HG03139 (cell line): ENCODE measurements around the gene AURKA.

ENCODE experiments used
- ATAC-seq: cut with Tn5 transposase; IDR thresholded peaks from one replicate; pipeline ENCODE4 v1.9.1; 2021; ENCODE audit not compliant: unreplicated experiment

The AURKA gene

DNA sequence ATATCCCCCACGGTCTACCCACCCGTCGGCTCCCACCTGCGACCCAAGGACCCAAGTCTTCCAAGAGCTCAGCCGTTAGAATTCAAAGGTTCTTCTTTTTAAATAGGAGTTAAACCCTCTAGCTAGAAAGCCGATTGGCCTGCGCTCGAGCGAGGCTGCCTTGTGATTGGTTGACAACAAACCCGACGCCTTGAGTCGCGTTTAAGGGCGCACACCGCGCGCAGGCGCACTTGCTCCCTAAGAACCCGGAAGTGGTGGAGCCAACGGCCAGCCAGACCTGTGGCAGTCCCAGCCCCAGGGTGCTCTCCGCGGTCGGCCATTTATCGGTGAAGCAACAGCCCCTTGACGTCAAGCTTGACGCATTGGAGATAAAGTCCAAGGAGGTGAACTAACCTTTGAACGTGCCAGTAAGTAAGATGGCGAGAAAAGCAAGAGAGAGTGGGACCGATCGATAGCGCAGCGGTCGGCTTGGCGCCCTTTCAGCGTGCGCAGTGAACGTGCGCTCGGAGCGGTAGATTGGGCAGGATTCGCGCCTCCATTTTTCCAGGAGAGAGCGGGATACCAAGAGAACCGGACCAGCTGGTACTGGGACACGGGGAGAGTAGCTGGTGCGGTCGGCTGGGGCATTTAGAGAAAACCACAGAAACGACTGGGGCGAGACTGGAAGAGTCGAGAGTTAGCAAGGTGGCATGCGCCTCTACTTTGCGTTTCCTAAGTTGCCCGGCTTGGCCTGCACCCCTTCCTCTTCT, at the start of gene AURKA, which contains the start of gene CSTF1:
TSS of gene AURKA (minus strand) at position 84 of the 749 bp plus-strand sequence. CDS start 4,018 bp downstream, outside the sequence.
TSS of gene CSTF1 (plus strand) at position 514 of the 749 bp plus-strand sequence. CDS start 2,908 bp downstream, outside the sequence.
- peak; percentile 87 for ATAC-seq

DNA sequence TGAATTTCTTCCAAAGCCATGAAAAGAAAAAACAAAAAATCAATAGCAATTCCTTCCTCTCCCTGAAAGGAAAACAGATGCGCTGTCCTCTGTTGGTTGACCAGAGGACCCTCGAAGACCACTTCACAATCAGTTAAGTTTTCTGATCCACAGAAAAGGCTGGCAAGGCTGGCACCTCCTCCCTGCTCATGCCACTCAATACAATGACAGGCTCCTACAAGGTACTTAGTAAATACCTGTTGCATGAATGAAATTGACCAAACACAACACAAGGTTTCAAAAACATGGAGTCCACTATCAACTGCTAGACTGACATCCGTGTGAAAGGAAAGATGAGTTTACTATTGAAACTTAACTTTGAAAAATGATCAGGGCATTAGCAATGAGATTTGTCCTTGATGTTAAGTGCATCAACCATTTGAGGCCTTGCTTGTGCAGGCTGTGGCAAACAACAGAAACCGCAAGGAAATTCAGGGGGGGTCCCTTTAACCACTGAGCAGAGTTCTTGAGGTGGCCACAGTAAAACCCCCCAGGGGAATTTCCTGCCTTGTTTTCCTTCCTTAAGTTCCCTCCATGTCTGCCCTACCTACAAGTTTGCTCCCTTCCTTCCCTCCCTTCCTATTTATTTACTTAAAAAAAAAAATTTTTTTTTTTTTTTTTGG, 48.5 kb upstream of the AURKA start:
- peak; percentile 57 for ATAC-seq

DNA sequence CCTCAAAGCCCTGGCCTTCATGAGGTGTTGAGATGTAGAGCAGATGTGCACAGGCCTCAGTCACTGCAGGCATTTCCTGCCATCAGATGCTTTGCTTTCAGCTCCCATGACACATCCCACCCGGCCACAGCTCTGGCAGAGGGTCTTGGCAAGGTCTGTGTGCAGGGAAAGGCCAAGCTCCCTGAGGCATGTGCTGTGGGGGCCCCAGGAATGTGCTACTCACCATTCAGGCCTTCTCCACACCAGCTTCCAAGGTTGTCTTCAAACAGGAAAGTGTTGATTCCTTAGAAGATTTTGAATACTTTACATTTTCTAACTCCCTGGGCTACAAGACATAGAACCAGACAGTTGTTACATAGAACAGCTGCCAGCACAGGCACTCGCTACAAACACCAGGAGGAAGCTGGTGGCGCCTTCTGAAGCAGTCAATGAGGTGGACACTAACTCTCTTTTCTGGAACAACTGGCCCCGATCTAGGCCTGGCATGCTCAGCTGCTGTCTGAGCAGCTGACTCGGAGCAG, 47.8 kb upstream of the AURKA start:
- no peak for ATAC-seq

DNA sequence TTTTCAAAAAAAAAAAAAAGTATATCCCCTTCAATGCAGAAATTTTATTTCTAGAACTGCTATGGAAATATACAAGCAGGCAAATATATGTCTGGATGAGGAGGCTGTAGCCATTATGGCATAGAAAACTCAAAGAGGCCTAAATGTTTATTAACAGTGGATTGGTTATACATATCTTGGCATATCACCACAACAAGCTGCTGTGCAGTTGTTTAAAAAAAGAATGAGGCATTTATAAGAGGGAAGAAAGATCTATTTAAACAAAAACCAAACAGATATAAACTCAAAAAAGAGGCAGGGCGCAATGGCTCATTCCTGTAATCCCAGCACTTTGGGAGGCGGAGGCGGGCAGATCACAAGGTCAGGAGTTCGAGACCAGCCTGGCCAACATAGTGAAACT, 46.3 kb upstream of the AURKA start:
- ATAC-seq: no peak

DNA sequence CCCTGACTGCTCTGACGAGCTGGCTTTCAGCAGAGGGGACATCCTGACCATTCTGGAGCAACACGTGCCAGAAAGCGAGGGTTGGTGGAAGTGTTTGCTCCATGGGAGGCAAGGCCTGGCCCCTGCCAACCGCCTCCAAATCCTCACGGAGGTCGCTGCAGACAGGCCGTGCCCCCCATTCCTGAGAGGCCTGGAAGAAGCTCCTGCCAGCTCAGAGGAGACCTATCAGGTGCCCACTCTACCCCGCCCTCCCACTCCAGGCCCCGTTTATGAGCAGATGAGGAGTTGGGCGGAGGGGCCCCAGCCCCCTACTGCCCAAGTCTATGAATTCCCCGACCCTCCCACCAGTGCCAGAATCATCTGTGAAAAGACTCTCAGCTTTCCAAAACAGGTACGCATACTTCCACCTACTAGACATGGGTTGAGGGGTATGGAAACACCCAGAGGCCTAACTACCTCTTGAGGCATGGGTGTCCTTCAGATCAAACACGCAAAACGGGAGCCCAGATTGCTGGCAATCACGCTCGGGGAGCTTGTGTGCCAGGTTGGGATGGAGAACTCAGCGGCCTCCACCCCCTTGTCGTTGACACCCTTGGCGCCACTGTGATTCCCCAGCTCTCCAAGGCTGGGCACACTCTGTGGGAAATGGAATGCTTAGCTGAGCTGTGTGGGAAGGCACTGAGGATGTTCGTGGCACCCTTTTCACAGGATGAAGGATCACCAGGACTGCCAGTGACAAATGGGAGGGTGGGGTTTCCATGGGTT, 45.4 kb upstream of the AURKA start:
- no peak for ATAC-seq

DNA sequence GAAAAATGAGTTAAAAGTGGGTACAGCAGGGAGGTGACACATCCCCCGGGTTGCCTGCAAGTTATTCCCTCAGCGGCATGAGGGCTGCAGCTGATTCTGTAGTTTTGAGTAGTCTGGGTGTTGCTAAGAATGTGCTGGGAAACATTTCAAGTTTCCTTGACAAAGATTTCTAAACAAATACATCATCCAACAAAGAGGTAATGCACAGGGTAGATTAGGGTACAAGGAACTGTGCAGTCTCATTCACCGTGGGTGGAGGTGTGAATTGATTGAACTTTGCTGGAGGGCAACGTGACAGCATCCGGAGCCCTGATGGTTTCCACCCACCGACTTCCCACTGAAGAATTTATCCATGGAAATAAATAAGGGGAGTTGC, 41.9 kb upstream of the AURKA start:
- ATAC-seq: no peak

DNA sequence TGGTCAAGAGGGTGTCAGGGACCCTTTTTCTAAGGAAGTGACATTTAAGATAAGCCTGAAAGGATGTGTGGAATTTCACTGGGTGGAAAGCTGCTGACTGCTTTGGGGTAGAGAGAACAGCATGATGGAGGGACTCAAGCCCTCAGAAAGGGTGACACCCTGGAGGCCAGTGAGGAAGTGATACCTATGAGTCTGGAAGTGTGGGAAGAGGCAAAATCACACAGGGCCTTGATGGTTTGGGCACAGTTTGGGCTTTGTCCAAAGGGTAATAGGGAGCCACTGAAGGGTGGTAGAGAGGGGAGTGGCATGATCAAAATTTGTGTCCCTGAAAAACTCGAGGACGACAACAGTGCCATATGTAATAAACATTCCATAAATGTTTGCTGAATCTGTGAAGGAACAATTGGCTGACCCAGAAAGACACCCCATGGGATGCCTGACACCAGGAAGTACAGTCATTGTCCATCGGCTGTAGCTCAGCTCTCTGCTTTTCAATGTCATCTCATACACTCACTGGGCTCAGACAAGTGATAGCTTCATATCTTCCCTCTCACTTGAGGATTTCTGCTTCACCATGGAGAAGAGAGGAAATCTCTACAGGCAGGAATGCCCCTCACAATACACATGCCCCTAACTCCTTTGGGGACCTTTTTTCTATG, 41.3 kb upstream of the AURKA start:
- ATAC-seq: no peak

DNA sequence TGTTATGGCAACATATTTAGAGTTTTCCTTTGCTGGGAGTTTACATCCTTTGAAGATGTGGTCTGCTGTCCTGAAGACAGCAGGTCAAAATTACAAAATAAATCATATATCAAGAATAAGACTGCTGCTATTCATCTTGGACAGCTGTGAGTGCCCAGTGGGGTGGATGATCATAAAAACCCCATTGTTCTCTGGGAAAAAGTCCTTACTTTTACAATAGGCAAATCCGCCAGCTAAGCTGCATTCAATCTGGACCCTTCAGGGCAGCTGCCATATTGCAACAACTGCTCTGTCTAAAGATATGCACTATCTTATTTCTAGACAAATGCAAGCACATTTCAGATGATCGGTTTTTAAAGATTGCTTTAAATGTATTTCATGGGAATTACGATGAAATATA, 39.5 kb upstream of the AURKA start:
- ATAC-seq: no peak

DNA sequence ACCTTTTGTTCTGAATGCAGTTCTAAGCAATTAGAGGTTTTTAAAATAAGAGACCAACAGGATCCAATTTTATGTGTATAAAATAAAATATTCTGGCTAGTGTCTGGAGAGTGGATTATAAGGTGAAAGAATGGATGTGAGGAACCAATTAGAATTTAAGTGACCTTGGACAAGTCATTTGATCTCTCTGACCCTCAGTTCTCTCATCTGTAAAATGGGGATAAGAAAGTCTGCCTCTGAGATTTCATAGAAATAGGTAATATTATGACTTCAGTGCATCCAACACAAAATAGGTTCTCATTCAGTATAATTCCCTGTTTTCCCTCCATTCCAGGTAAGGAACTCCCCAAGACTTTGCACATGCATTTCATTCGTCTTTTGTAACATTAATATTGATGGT, 38.9 kb upstream of the AURKA start:
- no peak for ATAC-seq

DNA sequence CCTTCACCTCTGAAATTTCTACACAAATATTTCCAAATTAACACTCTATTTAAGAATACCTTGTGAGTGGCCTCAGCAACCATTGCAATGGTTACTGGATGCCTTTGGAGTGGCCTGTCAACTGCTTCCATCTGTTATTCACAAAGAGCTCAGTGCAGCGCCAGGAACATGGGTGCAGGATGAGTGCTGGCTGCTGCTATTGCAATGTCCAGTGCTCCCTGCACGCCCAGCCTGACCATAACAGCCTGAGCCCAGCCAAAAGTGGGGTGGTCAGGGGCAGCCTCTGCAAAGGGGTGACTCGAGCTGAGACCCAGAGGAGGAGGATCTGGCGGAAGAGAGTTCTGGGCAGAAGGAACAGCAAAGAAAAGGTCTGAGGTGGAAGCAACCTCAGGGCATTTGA, 38.4 kb upstream of the AURKA start:
- no peak for ATAC-seq

DNA sequence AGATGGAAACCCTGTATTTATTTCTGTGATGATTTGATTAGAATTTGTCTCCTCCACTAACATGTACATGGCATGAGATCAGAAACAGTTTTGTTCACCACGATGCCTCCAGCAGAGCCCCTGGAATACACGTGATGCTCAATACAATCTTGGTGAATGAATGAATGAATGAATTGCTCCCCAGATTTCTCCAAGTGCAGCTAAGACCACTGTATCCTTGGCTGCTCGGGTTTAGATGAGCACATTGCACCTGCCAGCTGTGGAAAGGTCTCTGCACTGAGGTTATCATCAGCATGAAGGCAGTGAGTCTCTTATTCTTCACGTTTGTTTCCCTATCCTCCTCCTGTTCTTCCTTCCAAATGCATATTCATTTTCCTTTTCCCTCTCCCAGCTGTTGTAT, 37.9 kb upstream of the AURKA start:
- ATAC-seq: no peak

DNA sequence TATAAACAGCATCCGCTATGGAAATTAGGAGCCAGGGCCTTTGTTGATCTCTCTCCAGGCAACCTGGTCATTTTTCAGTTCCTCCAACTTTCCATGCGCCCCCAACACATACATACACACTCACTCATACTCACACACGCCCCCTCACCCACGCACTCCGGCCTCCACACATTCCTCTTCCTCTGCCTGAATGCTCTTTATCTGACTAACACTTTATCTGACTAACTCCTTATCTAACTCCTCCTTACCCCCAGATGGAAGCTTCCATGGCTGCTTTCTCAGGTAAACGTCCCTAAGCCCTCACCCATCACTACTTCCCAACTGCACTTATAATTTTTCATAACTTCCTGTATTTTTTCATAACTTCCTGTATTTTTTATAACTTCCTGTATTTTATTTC, 37.5 kb upstream of the AURKA start:
- no peak for ATAC-seq

DNA sequence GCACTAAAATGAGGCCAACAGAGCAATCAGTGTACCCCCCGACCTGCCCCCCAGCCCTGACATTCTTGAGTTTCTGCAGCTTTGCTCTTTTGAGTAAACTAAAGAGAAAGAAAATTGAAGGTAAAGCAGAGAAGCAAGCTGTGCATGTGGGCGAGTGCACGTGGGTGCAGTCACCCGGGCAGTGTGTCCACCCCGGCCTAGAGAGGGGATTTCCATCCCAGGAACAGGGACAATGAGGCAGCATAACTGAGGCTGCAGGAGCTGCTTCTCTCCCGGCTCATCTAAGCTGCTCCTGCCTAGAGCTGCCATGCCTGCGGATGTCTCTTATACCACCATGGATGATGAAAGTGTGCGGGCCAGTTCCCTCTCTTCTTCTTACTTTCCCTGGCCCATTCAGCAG, 36.9 kb upstream of the AURKA start:
- no peak for ATAC-seq

DNA sequence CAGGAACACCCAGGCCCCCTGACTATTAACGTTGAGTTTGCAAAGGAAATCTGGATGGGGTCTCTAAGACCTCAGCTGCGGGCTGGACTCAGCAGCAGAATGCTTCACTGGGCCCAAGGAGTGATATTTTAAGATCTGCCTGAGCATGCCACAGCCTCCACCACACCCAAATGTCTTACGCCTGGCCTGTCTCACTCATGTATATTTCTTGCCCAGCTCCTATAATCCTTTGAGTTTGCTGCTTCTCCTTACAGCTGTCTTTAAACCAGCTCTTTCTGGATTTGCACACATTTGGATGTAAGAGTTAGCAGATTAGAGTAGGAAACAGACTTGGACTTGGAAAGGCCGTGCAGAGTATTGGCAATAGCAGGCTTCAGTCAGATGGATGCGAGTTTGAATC, 36.4 kb upstream of the AURKA start:
- no peak for ATAC-seq

DNA sequence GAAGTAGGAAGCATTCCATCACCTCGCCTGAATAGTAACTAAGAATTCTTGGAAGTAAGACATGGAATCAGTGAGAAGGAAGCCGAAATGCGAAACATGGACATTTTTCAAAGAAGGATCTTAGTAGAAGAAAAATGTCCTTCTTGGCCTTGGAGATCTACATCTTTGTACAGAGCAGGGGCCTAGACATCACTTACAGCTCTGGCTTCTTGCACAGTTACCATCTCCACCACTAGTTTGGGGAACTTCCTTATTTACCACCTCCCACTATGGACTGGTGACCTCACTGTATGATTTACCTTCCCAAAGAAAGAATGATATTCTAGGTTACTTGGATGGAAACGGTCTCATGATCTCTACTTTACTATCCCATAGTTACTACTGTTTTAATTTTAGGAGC, 35.8 kb upstream of the AURKA start:
- no peak for ATAC-seq

DNA sequence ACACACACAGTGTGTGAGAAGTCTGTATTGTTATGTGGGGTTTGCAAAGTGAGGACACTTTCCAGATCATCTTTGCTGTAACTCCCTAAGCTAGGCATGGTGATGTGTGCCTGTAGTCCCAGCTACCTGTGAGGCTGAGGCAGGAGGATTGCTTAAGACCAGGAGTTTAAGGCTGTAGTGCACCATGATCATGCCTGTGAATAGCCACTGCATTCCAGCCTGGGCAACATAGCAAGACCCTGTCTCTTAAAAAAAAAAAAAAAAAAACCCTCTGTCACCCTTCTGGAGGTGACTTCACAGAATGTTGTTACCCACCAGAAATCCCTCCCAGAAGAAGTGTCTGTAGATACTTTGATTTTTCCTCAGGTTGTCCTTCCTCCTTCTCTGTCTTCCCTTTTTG, 34.9 kb upstream of the AURKA start:
- ATAC-seq: no peak

DNA sequence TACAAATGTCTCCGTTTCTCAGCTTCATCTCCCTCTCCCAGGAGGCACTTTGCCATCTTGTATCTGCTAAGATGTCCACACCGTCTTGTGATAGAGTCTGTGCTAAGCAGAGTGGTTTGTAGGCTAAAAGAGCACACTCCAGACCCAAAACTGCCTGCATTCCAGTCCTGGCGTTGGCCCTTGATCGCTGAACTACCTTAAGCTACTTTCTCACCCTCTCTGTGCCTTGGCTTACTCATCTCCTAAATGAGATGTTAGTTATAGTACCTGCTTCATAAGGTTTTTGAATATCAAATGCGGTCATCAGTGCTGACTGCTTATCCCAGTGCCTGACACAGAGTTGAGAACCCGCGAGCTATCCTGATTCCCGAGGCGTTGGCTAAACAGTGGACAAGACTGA, 34.0 kb upstream of the AURKA start:
- no peak for ATAC-seq

DNA sequence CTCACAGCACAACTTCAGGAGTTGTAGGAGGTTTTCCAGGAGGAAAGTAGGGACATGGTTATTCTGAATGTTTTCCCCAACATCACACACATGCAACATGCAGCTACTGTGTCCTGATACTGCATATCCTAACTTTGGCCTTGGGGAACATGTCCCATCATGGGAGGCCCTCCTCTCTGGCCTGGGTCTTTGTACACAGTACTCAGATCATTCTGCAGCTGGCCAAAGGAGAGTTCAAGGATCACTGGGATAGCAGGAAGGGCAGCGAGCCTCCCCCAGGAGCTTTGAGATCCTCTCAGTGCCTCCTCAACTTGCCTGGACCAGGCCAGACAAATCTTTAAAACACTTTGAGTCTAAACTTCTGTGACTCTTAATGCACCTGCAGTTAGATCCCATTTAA, 32.9 kb upstream of the AURKA start:
- no peak for ATAC-seq

DNA sequence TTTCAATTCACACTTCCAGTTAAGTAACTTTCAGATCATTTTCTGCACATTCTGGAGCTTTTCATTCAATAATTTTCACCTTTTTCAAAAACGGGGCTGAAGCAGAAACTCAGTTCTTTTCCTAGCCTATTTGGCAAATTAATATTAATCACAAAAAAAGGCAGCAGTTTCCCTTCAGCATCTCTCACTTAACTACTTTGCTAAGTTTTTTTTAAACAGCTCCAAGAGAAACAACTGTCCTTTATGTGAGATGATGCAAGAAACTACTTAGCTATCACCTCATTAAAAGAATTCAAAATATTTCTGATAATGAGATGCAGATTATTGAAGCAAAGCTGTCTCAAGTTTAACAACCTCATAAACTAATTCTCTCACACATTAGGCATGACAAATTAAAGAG, 31.9 kb upstream of the AURKA start:
- no peak for ATAC-seq

DNA sequence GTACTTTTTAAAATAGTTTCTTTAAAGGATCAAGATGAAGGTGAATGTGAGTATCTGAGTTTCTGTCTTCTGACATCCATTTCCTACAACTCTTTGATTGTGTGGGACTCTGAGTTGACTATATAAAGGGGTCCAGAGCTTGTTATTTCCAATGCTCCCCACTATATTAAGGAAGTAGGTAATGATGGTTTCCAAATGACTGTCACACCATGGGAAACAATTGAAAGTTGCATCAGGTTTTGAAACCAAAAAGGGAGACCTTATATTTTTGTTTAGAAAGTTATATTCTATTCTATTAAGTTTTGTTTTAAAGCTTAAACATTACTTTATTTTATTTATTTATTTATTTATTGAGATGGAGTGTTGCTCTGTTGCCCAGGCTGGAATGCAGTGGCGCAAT, 31.2 kb upstream of the AURKA start:
- no peak for ATAC-seq

DNA sequence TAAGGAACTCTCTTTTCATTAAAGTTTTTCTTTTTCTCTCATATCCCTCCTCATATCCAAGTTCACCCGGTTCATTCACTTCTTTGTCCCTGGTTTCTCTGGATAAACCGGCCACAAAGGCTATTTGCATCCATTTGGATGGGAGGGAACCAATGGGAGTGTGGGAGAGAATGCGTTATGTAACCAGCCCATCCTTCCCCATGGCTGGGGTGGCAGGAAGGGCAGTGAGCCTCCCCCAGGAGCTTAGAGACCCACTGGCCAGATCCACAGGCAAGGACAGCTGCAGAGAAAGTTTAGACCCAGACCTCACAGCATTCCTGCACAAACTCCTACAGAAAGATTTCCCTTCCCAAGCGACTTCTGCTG, 30.8 kb upstream of the AURKA start:
- ATAC-seq: no peak
